Measurements from ENCODE around the gene TMEM132C.

Gene TMEM132C

GRCh38 chr12:128387811-128388422, 120.9 kb downstream of the TMEM132C start:
- Histone ChIP-seq H3K4me1 (ENCODE audit: insufficient read depth, low read length) (peaks cover 11% of the 10 kb centered on the region; the same call in 1 of the 2 replicates), H3K27ac (ENCODE audit: low read length) (no peak overlapping the region), H3K9me3 (ENCODE audit: insufficient read depth, low read depth, low read length) (no peaks in the 10 kb centered on the region), H3K27me3 (ENCODE audit: insufficient read depth, low read length) (peaks cover 36% of the 10 kb centered on the region), H3K36me3 (ENCODE audit: insufficient read depth, low read depth, low read length) (no peaks in the 10 kb centered on the region), H3K4me3 (ENCODE audit: low read length) (no peak overlapping the region), H3K9ac (ENCODE audit: low read depth, low read length) (no peak overlapping the region)

GRCh38 chr12:128388461-128389000, 121.6 kb downstream of the TMEM132C start:
- Histone ChIP-seq H3K27ac (ENCODE audit: low read length) (no peak overlapping the region), H3K27me3 (ENCODE audit: insufficient read depth, low read length) (peaks cover 30% of the 10 kb centered on the region), H3K36me3 (ENCODE audit: insufficient read depth, low read depth, low read length) (no peaks in the 10 kb centered on the region), H3K4me1 (ENCODE audit: insufficient read depth, low read length) (peaks cover 5% of the 10 kb centered on the region; the same call in 1 of the 2 replicates), H3K4me3 (ENCODE audit: low read length) (no peak overlapping the region), H3K9ac (ENCODE audit: low read depth, low read length) (no peak overlapping the region), H3K9me3 (ENCODE audit: insufficient read depth, low read depth, low read length) (no peaks in the 10 kb centered on the region)

- H3K4me3 ChIP-seq (ENCODE audit: low read length) = no peak overlapping the region
- no peak overlapping the region for H3K9ac ChIP-seq (ENCODE audit: low read depth, low read length)
- H3K4me1 ChIP-seq (ENCODE audit: insufficient read depth, low read length) = no peaks in the 10 kb centered on the region
- no peaks in the 10 kb centered on the region for H3K36me3 ChIP-seq (ENCODE audit: insufficient read depth, low read depth, low read length)
- no peaks in the 10 kb centered on the region for H3K27me3 ChIP-seq (ENCODE audit: insufficient read depth, low read length)
- no peak overlapping the region for H3K27ac ChIP-seq (ENCODE audit: low read length)
- H3K9me3 ChIP-seq (ENCODE audit: insufficient read depth, low read depth, low read length) = no peaks in the 10 kb centered on the region
Observed at GRCh38 chr12:128393346-128393745, 126.4 kb downstream of the TMEM132C start.

- no peak overlapping the region for H3K4me3 ChIP-seq (ENCODE audit: low read length)
- 0 out of 2 replicates have a peak, but pooled peaks cover 3% of the 10 kb centered on the region for H3K4me1 ChIP-seq (ENCODE audit: insufficient read depth, low read length)
- no peaks in the 10 kb centered on the region for H3K27me3 ChIP-seq (ENCODE audit: insufficient read depth, low read length)
- no peaks in the 10 kb centered on the region for H3K36me3 ChIP-seq (ENCODE audit: insufficient read depth, low read depth, low read length)
- H3K9ac ChIP-seq (ENCODE audit: low read depth, low read length) = no peak overlapping the region
- H3K9me3 ChIP-seq (ENCODE audit: insufficient read depth, low read depth, low read length) = no peaks in the 10 kb centered on the region
- no peak overlapping the region for H3K27ac ChIP-seq (ENCODE audit: low read length)
Observed at GRCh38 chr12:128394137-128394536, 127.2 kb downstream of the TMEM132C start.

GRCh38 chr12:128399253-128399652, 132.3 kb downstream of the TMEM132C start:
- H3K4me3 ChIP-seq (ENCODE audit: low read length) = no peak overlapping the region
- H3K27ac ChIP-seq (ENCODE audit: low read length) = no peak overlapping the region
- H3K9ac ChIP-seq (ENCODE audit: low read depth, low read length) = no peak overlapping the region
- H3K36me3 ChIP-seq (ENCODE audit: insufficient read depth, low read depth, low read length) = no peaks in the 10 kb centered on the region
- peaks cover 3% of the 10 kb centered on the region; the same call in 1 of the 2 replicates for H3K27me3 ChIP-seq (ENCODE audit: insufficient read depth, low read length)
- no peaks in the 10 kb centered on the region for H3K9me3 ChIP-seq (ENCODE audit: insufficient read depth, low read depth, low read length)
- H3K4me1 ChIP-seq (ENCODE audit: insufficient read depth, low read length) = peaks cover 11% of the 10 kb centered on the region; the same call in 1 of the 2 replicates

- Histone ChIP-seq H3K4me1 (ENCODE audit: insufficient read depth, low read length) (peaks cover 11% of the 10 kb centered on the region; the same call in 1 of the 2 replicates), H3K4me3 (ENCODE audit: low read length) (no peak overlapping the region), H3K27ac (ENCODE audit: low read length) (no peak overlapping the region), H3K9me3 (ENCODE audit: insufficient read depth, low read depth, low read length) (no peaks in the 10 kb centered on the region), H3K9ac (ENCODE audit: low read depth, low read length) (peak overlapping the region; percentile 27; the same call in 1 of the 2 replicates), H3K36me3 (ENCODE audit: insufficient read depth, low read depth, low read length) (no peaks in the 10 kb centered on the region), H3K27me3 (ENCODE audit: insufficient read depth, low read length) (peaks cover 3% of the 10 kb centered on the region)
Observed at GRCh38 chr12:128402486-128403243, 135.7 kb downstream of the TMEM132C start.

GRCh38 chr12:128408669-128409068, 141.7 kb downstream of the TMEM132C start:
- Histone ChIP-seq H3K27me3 (ENCODE audit: insufficient read depth, low read length) (no peaks in the 10 kb centered on the region; the same call in 1 of the 2 replicates), H3K9ac (ENCODE audit: low read depth, low read length) (no peak overlapping the region), H3K4me1 (ENCODE audit: insufficient read depth, low read length) (peaks cover 8% of the 10 kb centered on the region; the same call in 1 of the 2 replicates), H3K4me3 (ENCODE audit: low read length) (no peak overlapping the region), H3K9me3 (ENCODE audit: insufficient read depth, low read depth, low read length) (no peaks in the 10 kb centered on the region), H3K36me3 (ENCODE audit: insufficient read depth, low read depth, low read length) (no peaks in the 10 kb centered on the region), H3K27ac (ENCODE audit: low read length) (no peak overlapping the region)

GRCh38 chr12:128415036-128415560, 148.1 kb downstream of the TMEM132C start:
- no peak overlapping the region for H3K4me3 ChIP-seq (ENCODE audit: low read length)
- no peaks in the 10 kb centered on the region for H3K27me3 ChIP-seq (ENCODE audit: insufficient read depth, low read length)
- no peak overlapping the region for H3K9ac ChIP-seq (ENCODE audit: low read depth, low read length)
- H3K36me3 ChIP-seq (ENCODE audit: insufficient read depth, low read depth, low read length) = no peaks in the 10 kb centered on the region
- no peak overlapping the region for H3K27ac ChIP-seq (ENCODE audit: low read length)
- no peaks in the 10 kb centered on the region; the same call in 1 of the 2 replicates for H3K9me3 ChIP-seq (ENCODE audit: insufficient read depth, low read depth, low read length)
- no peaks in the 10 kb centered on the region for H3K4me1 ChIP-seq (ENCODE audit: insufficient read depth, low read length)

- H3K4me1 ChIP-seq (ENCODE audit: insufficient read depth, low read length) = no peaks in the 10 kb centered on the region
- no peaks in the 10 kb centered on the region; the same call in 1 of the 2 replicates for H3K9me3 ChIP-seq (ENCODE audit: insufficient read depth, low read depth, low read length)
- no peak overlapping the region for H3K9ac ChIP-seq (ENCODE audit: low read depth, low read length)
- H3K27ac ChIP-seq (ENCODE audit: low read length) = no peak overlapping the region
- no peak overlapping the region for H3K4me3 ChIP-seq (ENCODE audit: low read length)
- H3K27me3 ChIP-seq (ENCODE audit: insufficient read depth, low read length) = no peaks in the 10 kb centered on the region
- no peaks in the 10 kb centered on the region for H3K36me3 ChIP-seq (ENCODE audit: insufficient read depth, low read depth, low read length)
Observed at GRCh38 chr12:128418944-128419343, 152.0 kb downstream of the TMEM132C start.

- no peaks in the 10 kb centered on the region for H3K4me1 ChIP-seq (ENCODE audit: insufficient read depth, low read length)
- no peaks in the 10 kb centered on the region for H3K36me3 ChIP-seq (ENCODE audit: insufficient read depth, low read depth, low read length)
- H3K27ac ChIP-seq (ENCODE audit: low read length) = no peak overlapping the region
- H3K9ac ChIP-seq (ENCODE audit: low read depth, low read length) = no peak overlapping the region
- H3K4me3 ChIP-seq (ENCODE audit: low read length) = no peak overlapping the region
- H3K27me3 ChIP-seq (ENCODE audit: insufficient read depth, low read length) = no peaks in the 10 kb centered on the region
- H3K9me3 ChIP-seq (ENCODE audit: insufficient read depth, low read depth, low read length) = no peaks in the 10 kb centered on the region
Observed at GRCh38 chr12:128420163-128420562, 153.2 kb downstream of the TMEM132C start.

- no peak overlapping the region for H3K27ac ChIP-seq (ENCODE audit: low read length)
- H3K9ac ChIP-seq (ENCODE audit: low read depth, low read length) = no peak overlapping the region
- no peak overlapping the region for H3K4me3 ChIP-seq (ENCODE audit: low read length)
- H3K36me3 ChIP-seq (ENCODE audit: insufficient read depth, low read depth, low read length) = no peaks in the 10 kb centered on the region
- no peaks in the 10 kb centered on the region for H3K4me1 ChIP-seq (ENCODE audit: insufficient read depth, low read length)
- H3K27me3 ChIP-seq (ENCODE audit: insufficient read depth, low read length) = no peaks in the 10 kb centered on the region
- no peaks in the 10 kb centered on the region for H3K9me3 ChIP-seq (ENCODE audit: insufficient read depth, low read depth, low read length)
Observed at GRCh38 chr12:128421375-128421774, 154.4 kb downstream of the TMEM132C start.

All from iPS-20b (cell line).